LNCAP (cell line): ENCODE data around the gene MLXIP.

ENCODE experiments used
- CTCF ChIP-seq: fragments of 450-650 bp; IDR thresholded peaks from 2 replicates; pipeline ENCODE4 v1.5.1; 2017; ENCODE audit warnings: mild to moderate bottlenecking

Gene MLXIP

GRCh38 chr12:122099856-122100255 lies 21.3 kb downstream of the MLXIP start:
- TF ChIP-seq CTCF: no peak

GRCh38 chr12:122100568-122100967 lies 22.0 kb downstream of the MLXIP start:
- no peak for TF ChIP-seq CTCF

DNA sequence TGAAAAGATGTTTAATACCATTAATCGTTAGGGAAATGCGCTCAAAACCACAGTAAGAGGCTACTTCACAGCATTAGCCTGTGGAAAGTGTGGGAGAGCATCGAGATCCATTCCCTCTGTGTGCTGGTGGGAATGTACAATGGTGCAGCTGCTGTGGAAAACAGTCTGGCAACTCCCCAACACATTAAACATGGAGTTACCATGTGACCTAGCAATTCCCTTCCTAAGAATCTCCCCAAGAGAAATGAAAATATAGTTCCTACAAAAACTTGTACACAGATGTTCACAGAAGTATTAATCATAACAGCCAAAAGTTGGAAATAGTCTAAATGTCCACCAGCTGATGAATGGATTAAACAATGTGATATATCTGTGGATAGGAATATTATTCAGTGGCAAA lies 23.8 kb downstream of the MLXIP start:
- no peak for TF ChIP-seq CTCF

DNA sequence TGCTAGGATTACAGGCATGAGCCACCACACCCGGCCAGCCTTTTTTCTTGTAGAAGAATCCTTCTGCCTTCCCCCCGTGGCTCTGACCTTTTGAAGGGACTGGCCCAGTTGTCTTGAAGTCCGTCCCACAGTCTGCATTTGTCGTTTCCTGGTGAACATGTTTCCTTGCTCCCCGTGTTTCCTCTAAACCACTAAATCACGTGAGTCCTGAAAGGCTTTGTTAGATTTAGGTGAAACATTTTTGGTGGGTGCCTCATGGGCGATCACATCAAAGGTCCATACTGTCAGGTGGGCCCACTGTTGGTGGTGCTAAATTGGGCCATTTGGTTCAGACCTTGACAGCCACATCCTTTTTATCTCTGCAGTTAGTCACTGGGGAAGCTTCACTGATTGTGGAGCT lies 26.3 kb downstream of the MLXIP start:
- TF ChIP-seq CTCF: no peak

DNA sequence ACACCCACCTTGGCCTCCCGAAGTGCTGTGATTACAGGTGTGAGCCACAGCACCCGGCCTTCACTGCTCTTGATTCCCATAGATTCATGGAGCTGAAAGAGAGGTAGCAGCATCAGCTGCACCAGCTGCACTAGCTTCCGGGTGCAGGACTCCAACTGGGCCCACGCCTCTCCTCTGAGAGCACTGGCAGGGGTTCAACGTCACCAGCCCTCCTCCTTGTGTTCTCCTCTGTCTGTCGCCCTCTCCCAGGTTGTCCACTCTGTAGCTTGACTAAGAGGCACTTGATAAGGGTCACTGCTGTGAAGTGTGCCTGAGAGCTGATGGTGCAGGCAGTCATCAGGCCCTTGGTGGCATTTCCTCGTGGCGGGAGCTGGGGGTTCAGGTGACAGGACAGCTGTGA lies 28.3 kb downstream of the MLXIP start:
- no peak for TF ChIP-seq CTCF

- no peak for TF ChIP-seq CTCF
Measured at GRCh38 chr12:122107261-122107660, 28.7 kb downstream of the MLXIP start.

DNA sequence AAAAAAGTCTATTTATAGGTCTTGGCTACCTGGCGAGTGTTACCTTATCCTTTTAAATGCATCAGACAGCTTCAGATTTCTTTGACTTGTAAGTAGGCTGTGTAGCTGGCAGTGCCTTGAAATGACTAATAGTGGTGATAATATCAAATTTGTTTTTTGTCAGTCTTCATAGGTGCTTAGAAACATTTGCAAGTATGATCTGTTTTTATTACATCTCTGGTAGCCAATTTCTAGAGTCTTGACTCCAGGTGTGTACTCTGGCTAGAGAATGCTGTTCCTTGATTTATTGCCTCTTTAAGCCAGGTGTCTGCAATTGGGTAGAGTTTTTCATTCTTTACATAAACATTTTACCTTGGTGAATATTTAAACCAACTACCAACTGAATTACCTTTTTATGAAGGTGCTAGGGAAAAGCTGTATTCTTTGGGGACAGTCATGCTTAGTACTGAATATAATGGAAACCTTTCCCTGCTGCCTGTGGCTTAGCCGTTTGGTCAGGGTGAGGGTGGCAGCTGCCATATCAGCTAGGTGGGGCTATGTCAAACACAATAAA lies 32.6 kb downstream of the MLXIP start:
- no peak for TF ChIP-seq CTCF
